ENCODE results near the gene FAAH. TPM values are rescaled to one million over a fixed set of nuclear protein-coding genes. Genes with fewer than 3 reads are reported as not detected.

The FAAH gene
- total RNA-seq, 1 donor from 2014 or later: 2.7 TPM

DNA sequence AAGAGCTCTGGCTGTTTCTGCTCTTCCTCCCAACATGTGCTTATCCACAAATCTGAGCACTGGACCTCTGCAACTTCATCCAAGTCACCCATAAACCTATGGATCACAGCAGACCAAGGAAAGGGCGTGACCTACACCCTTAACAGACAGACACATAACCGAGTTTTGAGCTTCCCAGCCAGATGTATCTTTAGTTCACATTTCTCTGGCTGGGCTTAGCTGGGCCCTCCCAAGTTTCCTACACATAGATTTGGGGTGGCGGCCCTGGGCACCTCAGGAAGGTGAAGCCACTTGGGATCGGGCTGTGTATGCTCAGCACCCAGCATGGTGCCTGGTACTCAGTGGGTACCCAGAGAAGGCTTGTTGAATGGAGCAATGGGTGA, 26.4 kb downstream of the FAAH start:
- no peak overlapping the region for H3K4me3 Mint-ChIP-seq (ENCODE audit: unreplicated experiment)

DNA sequence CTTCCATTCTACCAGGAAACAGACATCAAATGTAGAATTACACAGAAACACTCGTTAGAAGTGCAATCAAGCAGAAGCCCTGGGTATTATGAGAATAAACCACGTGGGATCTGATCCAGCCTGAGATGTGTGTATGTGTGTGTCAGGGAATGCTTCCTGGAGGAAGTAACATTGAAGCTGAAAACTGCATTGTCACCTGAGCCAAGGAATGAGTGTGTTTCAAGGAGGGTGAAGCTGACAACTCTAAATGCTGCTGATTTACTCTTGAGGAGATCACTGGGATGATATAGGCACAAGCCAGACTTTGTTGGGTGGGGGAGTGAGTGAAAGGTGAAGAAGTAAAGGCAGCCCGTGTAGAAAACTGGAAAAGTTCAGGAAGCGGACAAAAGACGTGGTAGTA, 27.6 kb downstream of the FAAH start:
- DNase-seq (ENCODE audit: low spot score): no peak
- Mint-ChIP-seq H3K27ac (ENCODE audit: unreplicated experiment) (no peak overlapping the region), H3K4me1 (ENCODE audit: unreplicated experiment) (no peaks in the 10 kb centered on the region), H3K36me3 (ENCODE audit: low read depth, unreplicated experiment) (no peaks in the 10 kb centered on the region), H3K4me3 (ENCODE audit: unreplicated experiment) (no peak overlapping the region), H3K9me3 (ENCODE audit: unreplicated experiment) (no peaks in the 10 kb centered on the region), H3K27me3 (ENCODE audit: unreplicated experiment) (peaks cover 8% of the 10 kb centered on the region)
- TF ChIP-seq, protein P1, sequence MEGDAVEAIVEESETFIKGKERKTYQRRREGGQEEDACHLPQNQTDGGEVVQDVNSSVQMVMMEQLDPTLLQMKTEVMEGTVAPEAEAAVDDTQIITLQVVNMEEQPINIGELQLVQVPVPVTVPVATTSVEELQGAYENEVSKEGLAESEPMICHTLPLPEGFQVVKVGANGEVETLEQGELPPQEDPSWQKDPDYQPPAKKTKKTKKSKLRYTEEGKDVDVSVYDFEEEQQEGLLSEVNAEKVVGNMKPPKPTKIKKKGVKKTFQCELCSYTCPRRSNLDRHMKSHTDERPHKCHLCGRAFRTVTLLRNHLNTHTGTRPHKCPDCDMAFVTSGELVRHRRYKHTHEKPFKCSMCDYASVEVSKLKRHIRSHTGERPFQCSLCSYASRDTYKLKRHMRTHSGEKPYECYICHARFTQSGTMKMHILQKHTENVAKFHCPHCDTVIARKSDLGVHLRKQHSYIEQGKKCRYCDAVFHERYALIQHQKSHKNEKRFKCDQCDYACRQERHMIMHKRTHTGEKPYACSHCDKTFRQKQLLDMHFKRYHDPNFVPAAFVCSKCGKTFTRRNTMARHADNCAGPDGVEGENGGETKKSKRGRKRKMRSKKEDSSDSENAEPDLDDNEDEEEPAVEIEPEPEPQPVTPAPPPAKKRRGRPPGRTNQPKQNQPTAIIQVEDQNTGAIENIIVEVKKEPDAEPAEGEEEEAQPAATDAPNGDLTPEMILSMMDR (IDR thresholded peaks at IDR 0.05; ENCODE audit: unreplicated experiment): no peak

More for the DNA sequence above, 26.4 kb downstream of the FAAH start:
- no peak for DNase-seq (ENCODE audit: low spot score)
- H3K36me3 Mint-ChIP-seq (ENCODE audit: low read depth, unreplicated experiment): no peaks in the 10 kb centered on the region
- TF ChIP-seq, protein P1 (IDR thresholded peaks at IDR 0.05; ENCODE audit: unreplicated experiment): no peak
- peaks cover 8% of the 10 kb centered on the region for H3K27me3 Mint-ChIP-seq (ENCODE audit: unreplicated experiment)
- H3K4me1 Mint-ChIP-seq (ENCODE audit: unreplicated experiment): no peaks in the 10 kb centered on the region
- H3K9me3 Mint-ChIP-seq (ENCODE audit: unreplicated experiment): no peaks in the 10 kb centered on the region
- H3K27ac Mint-ChIP-seq (ENCODE audit: unreplicated experiment): no peak overlapping the region

DNA sequence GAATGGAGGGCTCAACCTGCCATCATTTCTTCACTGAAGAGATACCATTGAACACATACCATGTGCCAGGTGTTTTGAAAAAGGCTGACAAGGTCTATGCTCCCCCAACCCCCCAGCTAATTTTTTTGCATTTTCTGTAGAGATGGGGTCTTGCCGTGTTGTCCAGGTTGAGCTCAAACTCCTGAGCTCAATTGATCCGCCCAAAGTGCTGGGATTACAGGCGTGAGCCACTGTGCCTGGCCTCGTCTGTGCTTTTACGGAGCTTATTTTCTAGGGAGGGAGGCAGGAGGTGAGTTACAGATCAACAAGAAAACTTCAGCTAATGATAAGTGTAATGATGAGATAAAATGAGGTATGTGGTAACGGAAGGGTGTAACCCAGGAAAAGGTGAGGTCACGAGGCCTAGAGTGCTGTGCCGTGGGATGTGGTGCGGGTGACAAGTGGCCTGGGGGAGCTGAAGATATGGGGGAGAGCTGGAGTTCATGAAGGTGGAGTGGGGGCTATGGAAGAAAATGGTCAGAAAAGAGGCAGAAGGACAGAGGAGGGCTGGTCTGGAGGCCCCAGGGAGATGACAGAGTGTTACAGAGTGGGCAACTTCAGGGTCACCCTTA, 28.2 kb downstream of the FAAH start:
- DNase-seq (ENCODE audit: low spot score): no peak
- TF ChIP-seq, protein P1 (IDR thresholded peaks at IDR 0.05; ENCODE audit: unreplicated experiment): no peak
- Mint-ChIP-seq H3K36me3 (ENCODE audit: low read depth, unreplicated experiment) (no peaks in the 10 kb centered on the region), H3K27me3 (ENCODE audit: unreplicated experiment) (peaks cover 5% of the 10 kb centered on the region), H3K4me3 (ENCODE audit: unreplicated experiment) (no peak overlapping the region), H3K27ac (ENCODE audit: unreplicated experiment) (no peak overlapping the region), H3K9me3 (ENCODE audit: unreplicated experiment) (no peaks in the 10 kb centered on the region), H3K4me1 (ENCODE audit: unreplicated experiment) (no peaks in the 10 kb centered on the region)

DNA sequence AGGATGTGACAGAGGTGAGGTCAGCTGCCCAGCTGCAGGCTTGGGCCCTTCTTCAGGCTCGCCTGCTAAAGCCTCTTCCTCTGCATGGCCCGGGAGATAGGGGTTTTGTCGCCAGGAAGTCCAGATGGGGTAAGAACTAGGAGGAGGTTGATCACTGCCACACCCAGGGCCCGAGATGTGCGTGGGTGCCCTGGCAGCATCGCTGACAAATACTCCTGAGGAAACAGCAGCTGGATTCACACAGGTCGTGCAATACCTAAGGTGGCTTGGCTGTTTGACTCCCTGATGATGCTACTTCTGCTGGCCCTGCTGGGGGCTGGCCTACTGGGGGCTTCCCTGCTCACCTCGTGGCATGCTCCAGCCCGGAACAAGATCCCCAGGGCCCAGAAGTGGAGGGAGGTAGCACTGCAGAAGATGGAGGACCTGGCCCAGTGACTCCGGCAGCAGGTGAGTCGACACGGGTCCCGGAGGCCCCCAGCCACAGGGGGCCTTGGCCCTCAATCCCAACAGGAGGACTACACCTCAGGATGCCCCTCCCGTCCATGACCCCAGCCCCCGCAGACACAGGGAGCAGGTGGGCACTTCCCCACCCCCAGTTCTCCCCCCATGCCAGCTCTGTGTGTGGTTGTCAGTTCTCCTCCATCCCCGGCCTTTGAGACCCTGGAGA, 29.6 kb downstream of the FAAH start:
- H3K9me3 Mint-ChIP-seq (ENCODE audit: unreplicated experiment): no peaks in the 10 kb centered on the region
- H3K36me3 Mint-ChIP-seq (ENCODE audit: low read depth, unreplicated experiment): no peaks in the 10 kb centered on the region
- H3K4me3 Mint-ChIP-seq (ENCODE audit: unreplicated experiment): no peak overlapping the region
- TF ChIP-seq, protein P1 (IDR thresholded peaks at IDR 0.05; ENCODE audit: unreplicated experiment): no peak
- DNase-seq (ENCODE audit: low spot score): no peak
- H3K4me1 Mint-ChIP-seq (ENCODE audit: unreplicated experiment): no peaks in the 10 kb centered on the region
- H3K27me3 Mint-ChIP-seq (ENCODE audit: unreplicated experiment): peaks cover 5% of the 10 kb centered on the region
- no peak overlapping the region for H3K27ac Mint-ChIP-seq (ENCODE audit: unreplicated experiment)

DNA sequence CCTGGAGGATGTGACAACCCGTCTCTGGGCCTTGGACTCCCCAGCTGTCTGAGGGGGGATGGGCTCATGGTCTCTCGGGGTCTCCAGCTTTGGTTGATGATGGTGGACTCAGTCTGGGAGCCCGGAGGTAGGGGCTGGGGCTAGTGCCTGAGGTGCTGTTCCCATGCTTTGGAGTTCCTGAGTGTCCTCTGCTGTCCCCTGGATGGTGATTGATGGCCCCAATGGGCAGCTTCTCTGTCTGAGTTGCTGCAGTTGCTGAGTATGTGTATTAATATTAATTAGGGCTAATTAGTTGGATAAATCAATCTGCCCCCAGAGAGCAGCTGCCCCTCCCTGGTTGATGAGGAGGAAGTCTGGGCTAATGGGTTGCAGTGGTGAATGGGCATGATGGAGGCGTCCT, 30.6 kb downstream of the FAAH start:
- Mint-ChIP-seq H3K9me3 (ENCODE audit: unreplicated experiment) (no peaks in the 10 kb centered on the region), H3K27me3 (ENCODE audit: unreplicated experiment) (peaks cover 2% of the 10 kb centered on the region)

More for the DNA sequence above, 30.6 kb downstream of the FAAH start:
- TF ChIP-seq, protein P1 (IDR thresholded peaks at IDR 0.05; ENCODE audit: unreplicated experiment): no peak
- no peak overlapping the region for H3K27ac Mint-ChIP-seq (ENCODE audit: unreplicated experiment)
- no peak overlapping the region for H3K4me3 Mint-ChIP-seq (ENCODE audit: unreplicated experiment)
- H3K36me3 Mint-ChIP-seq (ENCODE audit: low read depth, unreplicated experiment): no peaks in the 10 kb centered on the region
- DNase-seq (ENCODE audit: low spot score): no peak
- H3K4me1 Mint-ChIP-seq (ENCODE audit: unreplicated experiment): no peaks in the 10 kb centered on the region
